Measurements from ENCODE around the gene BPTF. TPM values are rescaled to one million over a fixed set of nuclear protein-coding genes. Genes with fewer than 3 reads are reported as not detected.
A peak's percentile ranks its signal among the peaks of the same experiment; 100 is the strongest.

Gene BPTF
- total and polyA plus RNA-seq, 2 of the 13 experiments (the other 11 are each of a cell fraction or from before 2014, with no cell fraction given) = 43.5 to 66.1 TPM

- TF ChIP-seq CBFB (CRISPR knock-in tag; IDR thresholded peaks at IDR 0.05) (no peak), ZNF276 (CRISPR knock-in tag; IDR thresholded peaks at IDR 0.05; ENCODE audit: low read depth) (peak; percentile 56; the same call in 1 of the 2 replicates), PRDM4 (CRISPR knock-in tag; IDR thresholded peaks at IDR 0.05; ENCODE audit: borderline replicate concordance) (no peak), AFF4 (CRISPR knock-in tag; IDR thresholded peaks at IDR 0.05) (no peak), ZBTB4 (CRISPR knock-in tag; IDR thresholded peaks at IDR 0.05; ENCODE audit: borderline replicate concordance) (0 out of 2 replicates have a peak, but pooled peaks have one; percentile 84), TFAP4 (IDR thresholded peaks at IDR 0.05; ENCODE audit: borderline replicate concordance, low read depth) (peak; percentile 91; the same call in 1 of the 2 replicates), ZNF121 (CRISPR knock-in tag; IDR thresholded peaks at IDR 0.05) (no peak), RBAK (CRISPR knock-in tag; IDR thresholded peaks at IDR 0.05) (no peak), NFIC (IDR thresholded peaks at IDR 0.05; ENCODE audit: low read length) (no peak), SAFB2 (CRISPR knock-in tag; IDR thresholded peaks at IDR 0.05; ENCODE audit: borderline replicate concordance, low read depth) (0 out of 2 replicates have a peak, but pooled peaks have one; percentile 70), ZNF224 (CRISPR knock-in tag; IDR thresholded peaks at IDR 0.05) (no peak), ZNF557 (CRISPR knock-in tag; IDR thresholded peaks at IDR 0.05) (no peak), PPARG (CRISPR knock-in tag; conservative IDR thresholded peaks at IDR 0.05) (peak; percentile 79; the same call in 1 of the 2 replicates)
Observed at GRCh38 chr17:68029512-68030215, 204.4 kb downstream of the BPTF start (continued).

All from HepG2 (cell line).